ENCODE results near the gene CHRNB4. TPM values are rescaled to one million over a fixed set of nuclear protein-coding genes. Genes with fewer than 3 reads are reported as not detected.

The CHRNB4 gene
- polyA plus RNA-seq, 1 of the 3 experiments (the other 2 are of a cell fraction) = 0.30 TPM

GRCh38 chr15:78617516-78617915 lies 23.5 kb downstream of the CHRNB4 start:
- ChIA-PET POLR2A (interaction anchor here (0.5 kb wide), 1 partner anchor 22 kb away, joined by 3 read pairs; no protein-coding TSS in a partner anchor), CTCF (interaction anchor here (0.7 to 5.3 kb wide), 6 partner anchors 20 to 367 kb away, joined by 3 to 57 read pairs (median 6); partner anchors contain the start of genes CHRNA5 and PSMA4)
- Histone ChIP-seq H3K27ac (ENCODE audit: low read depth in 2 of 2, low read length in 1 of 2) (peak overlapping the region in 1 of 2 experiments; percentile 99; a peak in 1 of 4 replicates), H3K9me2 (no peaks in the 10 kb centered on the region), H3K4me2 (no peak overlapping the region), H3K9ac (no peak overlapping the region), H3K27me3 (ENCODE audit: insufficient read depth) (peaks cover 35% of the 10 kb centered on the region), H2AFZ (ENCODE audit: low read depth) (no peak overlapping the region), H3K4me3 (ENCODE audit: low read depth in 2 of 2, low read length in 1 of 2) (no peak overlapping the region), H4K20me1 (ENCODE audit: insufficient read depth) (peaks cover 14% of the 10 kb centered on the region), H3F3A (replicated peaks; ENCODE audit: insufficient read depth) (peaks cover 4% of the 10 kb centered on the region), H3K9me3 (no peaks in the 10 kb centered on the region), H3K4me1 (ENCODE audit: control insufficient read depth in 1 of 2, insufficient read depth in 2 of 2, low read depth in 1 of 2, low read length in 1 of 2) (peaks cover 4 to 43% of the 10 kb centered on the region in 2 experiments; a peak in 2 of 4 replicates), H3K79me2 (ENCODE audit: insufficient read depth) (no peaks in the 10 kb centered on the region), H3K36me3 (replicated peaks in 1 of 2; ENCODE audit: control insufficient read depth in 1 of 2, insufficient read depth in 2 of 2, low read length in 1 of 2) (peaks cover 0 to 2% of the 10 kb centered on the region in 2 experiments)
- DNase-seq = no peak
- 59% methylated on average over 3 of the region's 5 CpGs for WGBS (ENCODE audit: low lambda C conversion rate)
- TF ChIP-seq NFIC (IDR thresholded peaks at IDR 0.05; ENCODE audit: borderline replicate concordance) = no peak
- no peak for TF ChIP-seq NRF1 (IDR thresholded peaks at IDR 0.05; ENCODE audit: low read depth, low read length)
- TF ChIP-seq YY1 (IDR thresholded peaks at IDR 0.05; ENCODE audit: low read depth) = no peak
- TF ChIP-seq USF1 (IDR thresholded peaks at IDR 0.05; ENCODE audit: borderline replicate concordance, low read depth) = no peak
- no peak for TF ChIP-seq RXRA (IDR thresholded peaks at IDR 0.05; ENCODE audit: borderline replicate concordance, low read depth)
- TF ChIP-seq CTCF (IDR thresholded peaks at IDR 0.05) = no peak
- TF ChIP-seq TCF12 (IDR thresholded peaks at IDR 0.05) = no peak
- no peak for TF ChIP-seq SIN3A (IDR thresholded peaks at IDR 0.05; ENCODE audit: borderline replicate concordance, low read depth, low read length)
- no peak for TF ChIP-seq GABPA (IDR thresholded peaks at IDR 0.05; ENCODE audit: low read depth)
- no peak for TF ChIP-seq POLR2AphosphoS5 (IDR thresholded peaks at IDR 0.05; ENCODE audit: low read depth, low read length)
- TF ChIP-seq REST (IDR thresholded peaks at IDR 0.05; ENCODE audit: low read depth, low read length) = no peak
- no peak for TF ChIP-seq FOXM1 (IDR thresholded peaks at IDR 0.05; ENCODE audit: low read depth)
- TF ChIP-seq FOXJ3 (CRISPR knock-in tag; IDR thresholded peaks at IDR 0.05) = no peak
